Measurements from ENCODE around the gene EXOC4. TPM values are rescaled to one million over a fixed set of nuclear protein-coding genes. Genes with fewer than 3 reads are reported as not detected.

EXOC4 gene
- total RNA-seq, 1 experiment from 2014 or later = 111 TPM

DNA sequence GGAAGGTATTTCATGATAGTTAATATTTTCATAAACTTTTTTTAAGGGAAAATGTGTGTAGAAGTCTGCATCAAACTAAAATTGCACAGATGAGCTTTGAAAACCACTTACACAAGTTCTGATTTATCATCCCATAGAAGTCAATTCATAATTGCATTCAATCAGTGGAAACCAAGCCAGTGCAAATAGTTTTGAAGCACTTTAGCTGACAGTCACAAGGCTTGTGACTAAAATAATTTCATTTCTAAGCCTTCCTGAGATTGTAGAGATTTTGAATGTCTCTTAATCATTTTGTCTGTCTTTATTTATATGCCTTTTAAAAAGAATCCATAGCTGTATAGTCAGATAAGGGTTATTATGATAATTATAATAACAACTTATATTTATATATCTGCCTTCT, 41.4 kb downstream of the EXOC4 start:
- Histone ChIP-seq H3K9me2 (replicated peaks; ENCODE audit: insufficient read depth, low read length) (no peaks in the 10 kb centered on the region), H4K20me1 (ENCODE audit: insufficient read depth, low read depth, low read length) (no peaks in the 10 kb centered on the region), H3K79me2 (ENCODE audit: low read length) (peaks cover 61% of the 10 kb centered on the region), H3K4me1 (ENCODE audit: low read length) (no peaks in the 10 kb centered on the region; the same call in 1 of the 2 replicates), H3K4me3 (ENCODE audit: low read length) (no peak overlapping the region), H3K4me2 (ENCODE audit: low read depth, low read length, poor library complexity, severe bottlenecking) (no peak overlapping the region), H3K27ac (ENCODE audit: low read length) (no peak overlapping the region), H3K36me3 (ENCODE audit: insufficient read depth, low read length) (peaks cover 21% of the 10 kb centered on the region; the same call in 1 of the 2 replicates), H2AFZ (ENCODE audit: low read length) (no peak overlapping the region), H3K9me3 (ENCODE audit: low read length) (no peaks in the 10 kb centered on the region), H3K27me3 (ENCODE audit: low read length) (no peaks in the 10 kb centered on the region), H3K9ac (ENCODE audit: low read length) (no peak overlapping the region)
- DNase-seq = no peak

DNA sequence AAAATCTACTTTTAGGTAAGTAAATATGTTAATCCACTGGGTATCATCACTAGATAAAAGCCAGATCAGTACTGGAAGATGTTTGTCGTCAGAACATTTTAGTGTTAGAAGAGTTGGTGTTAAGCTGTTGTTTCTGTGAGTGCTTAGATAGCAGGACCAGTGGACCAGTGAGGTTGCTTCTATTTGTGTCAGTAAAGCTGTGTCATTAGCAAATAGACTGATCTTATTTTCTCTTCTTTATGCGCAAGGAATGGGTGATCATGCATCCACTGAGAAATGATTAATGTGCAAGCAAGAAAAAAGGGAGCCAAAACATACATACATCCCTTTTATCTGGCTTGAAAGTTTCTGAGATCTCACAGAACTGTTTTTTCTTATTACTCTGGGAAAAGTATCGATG, 42.6 kb downstream of the EXOC4 start:
- H3K36me3 ChIP-seq (ENCODE audit: insufficient read depth, low read length) = peaks cover 10% of the 10 kb centered on the region; the same call in 1 of the 2 replicates

GRCh38 chr7:133297093-133297492, 44.2 kb downstream of the EXOC4 start:
- Histone ChIP-seq H3K27me3 (ENCODE audit: low read length) (no peaks in the 10 kb centered on the region), H3K4me1 (ENCODE audit: low read length) (no peaks in the 10 kb centered on the region; the same call in 1 of the 2 replicates), H3K27ac (ENCODE audit: low read length) (no peak overlapping the region), H3K4me3 (ENCODE audit: low read length) (no peak overlapping the region), H3K36me3 (ENCODE audit: insufficient read depth, low read length) (no peaks in the 10 kb centered on the region), H3K9me2 (replicated peaks; ENCODE audit: insufficient read depth, low read length) (no peaks in the 10 kb centered on the region), H3K4me2 (ENCODE audit: low read depth, low read length, poor library complexity, severe bottlenecking) (no peak overlapping the region), H4K20me1 (ENCODE audit: insufficient read depth, low read depth, low read length) (no peaks in the 10 kb centered on the region), H3K79me2 (ENCODE audit: low read length) (peaks cover 83% of the 10 kb centered on the region), H3K9me3 (ENCODE audit: low read length) (no peaks in the 10 kb centered on the region), H3K9ac (ENCODE audit: low read length) (no peak overlapping the region), H2AFZ (ENCODE audit: low read length) (no peak overlapping the region)
- no peak for DNase-seq

More for the DNA sequence above, 42.6 kb downstream of the EXOC4 start:
- Histone ChIP-seq H3K4me2 (ENCODE audit: low read depth, low read length, poor library complexity, severe bottlenecking) (no peak overlapping the region), H3K79me2 (ENCODE audit: low read length) (peaks cover 73% of the 10 kb centered on the region), H3K9me3 (ENCODE audit: low read length) (no peaks in the 10 kb centered on the region), H3K4me3 (ENCODE audit: low read length) (no peak overlapping the region), H2AFZ (ENCODE audit: low read length) (no peak overlapping the region), H3K9me2 (replicated peaks; ENCODE audit: insufficient read depth, low read length) (no peaks in the 10 kb centered on the region), H3K9ac (ENCODE audit: low read length) (no peak overlapping the region), H3K27ac (ENCODE audit: low read length) (no peak overlapping the region), H4K20me1 (ENCODE audit: insufficient read depth, low read depth, low read length) (no peaks in the 10 kb centered on the region), H3K27me3 (ENCODE audit: low read length) (no peaks in the 10 kb centered on the region), H3K4me1 (ENCODE audit: low read length) (no peaks in the 10 kb centered on the region; the same call in 1 of the 2 replicates)
- no peak for DNase-seq

GRCh38 chr7:133298080-133298479, 45.2 kb downstream of the EXOC4 start:
- no peak for DNase-seq
- no peaks in the 10 kb centered on the region for H3K9me3 ChIP-seq (ENCODE audit: low read length)
- H3K27me3 ChIP-seq (ENCODE audit: low read length) = no peaks in the 10 kb centered on the region
- H3K36me3 ChIP-seq (ENCODE audit: insufficient read depth, low read length) = no peaks in the 10 kb centered on the region
- no peaks in the 10 kb centered on the region; the same call in 1 of the 2 replicates for H3K4me1 ChIP-seq (ENCODE audit: low read length)
- no peak overlapping the region for H3K4me2 ChIP-seq (ENCODE audit: low read depth, low read length, poor library complexity, severe bottlenecking)
- H2AFZ ChIP-seq (ENCODE audit: low read length) = no peak overlapping the region
- H3K79me2 ChIP-seq (ENCODE audit: low read length) = peaks cover 79% of the 10 kb centered on the region
- no peak overlapping the region for H3K27ac ChIP-seq (ENCODE audit: low read length)
- H3K9ac ChIP-seq (ENCODE audit: low read length) = no peak overlapping the region
- no peaks in the 10 kb centered on the region for H3K9me2 ChIP-seq (replicated peaks; ENCODE audit: insufficient read depth, low read length)
- no peak overlapping the region for H3K4me3 ChIP-seq (ENCODE audit: low read length)
- no peaks in the 10 kb centered on the region for H4K20me1 ChIP-seq (ENCODE audit: insufficient read depth, low read depth, low read length)

- Histone ChIP-seq H3K36me3 (ENCODE audit: insufficient read depth, low read length) (no peaks in the 10 kb centered on the region), H4K20me1 (ENCODE audit: insufficient read depth, low read depth, low read length) (no peaks in the 10 kb centered on the region), H3K4me2 (ENCODE audit: low read depth, low read length, poor library complexity, severe bottlenecking) (no peak overlapping the region), H3K4me1 (ENCODE audit: low read length) (no peaks in the 10 kb centered on the region), H3K9ac (ENCODE audit: low read length) (no peak overlapping the region), H3K27ac (ENCODE audit: low read length) (no peak overlapping the region), H3K27me3 (ENCODE audit: low read length) (no peaks in the 10 kb centered on the region), H3K4me3 (ENCODE audit: low read length) (no peak overlapping the region), H2AFZ (ENCODE audit: low read length) (no peak overlapping the region), H3K9me3 (ENCODE audit: low read length) (no peaks in the 10 kb centered on the region), H3K9me2 (replicated peaks; ENCODE audit: insufficient read depth, low read length) (no peaks in the 10 kb centered on the region), H3K79me2 (ENCODE audit: low read length) (peaks cover 81% of the 10 kb centered on the region)
- DNase-seq = no peak
These were observed 46.8 kb downstream of the EXOC4 start for GRCh38 chr7:133299676-133300075.

DNA sequence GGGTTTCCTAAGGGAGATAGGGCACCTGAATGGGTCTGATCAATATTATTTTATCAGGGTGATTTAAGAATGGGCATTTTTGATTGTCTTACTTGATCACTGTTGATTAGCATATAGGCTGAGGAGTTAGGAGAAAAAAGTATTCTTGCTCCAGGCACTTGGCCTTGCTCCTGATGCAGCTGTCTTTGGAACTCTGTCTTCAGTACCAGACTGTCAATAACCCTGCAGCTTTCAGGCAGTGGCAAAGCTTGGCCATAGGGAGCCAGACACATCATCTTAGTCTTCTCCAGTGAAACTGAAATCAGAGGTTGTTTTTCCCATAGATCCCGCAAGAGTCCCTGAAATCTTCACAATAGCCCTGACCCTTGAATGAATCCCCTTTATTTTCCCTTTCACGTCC, 47.2 kb downstream of the EXOC4 start:
- no peaks in the 10 kb centered on the region for H3K4me1 ChIP-seq (ENCODE audit: low read length)
- H3K9ac ChIP-seq (ENCODE audit: low read length) = no peak overlapping the region
- DNase-seq = no peak
- no peaks in the 10 kb centered on the region for H3K36me3 ChIP-seq (ENCODE audit: insufficient read depth, low read length)
- no peak overlapping the region for H3K27ac ChIP-seq (ENCODE audit: low read length)
- H3K79me2 ChIP-seq (ENCODE audit: low read length) = peaks cover 77% of the 10 kb centered on the region
- no peaks in the 10 kb centered on the region for H3K9me3 ChIP-seq (ENCODE audit: low read length)
- H3K9me2 ChIP-seq (replicated peaks; ENCODE audit: insufficient read depth, low read length) = no peaks in the 10 kb centered on the region
- no peaks in the 10 kb centered on the region for H3K27me3 ChIP-seq (ENCODE audit: low read length)
- no peaks in the 10 kb centered on the region for H4K20me1 ChIP-seq (ENCODE audit: insufficient read depth, low read depth, low read length)
- H3K4me2 ChIP-seq (ENCODE audit: low read depth, low read length, poor library complexity, severe bottlenecking) = no peak overlapping the region
- no peak overlapping the region for H2AFZ ChIP-seq (ENCODE audit: low read length)
- H3K4me3 ChIP-seq (ENCODE audit: low read length) = no peak overlapping the region

DNA sequence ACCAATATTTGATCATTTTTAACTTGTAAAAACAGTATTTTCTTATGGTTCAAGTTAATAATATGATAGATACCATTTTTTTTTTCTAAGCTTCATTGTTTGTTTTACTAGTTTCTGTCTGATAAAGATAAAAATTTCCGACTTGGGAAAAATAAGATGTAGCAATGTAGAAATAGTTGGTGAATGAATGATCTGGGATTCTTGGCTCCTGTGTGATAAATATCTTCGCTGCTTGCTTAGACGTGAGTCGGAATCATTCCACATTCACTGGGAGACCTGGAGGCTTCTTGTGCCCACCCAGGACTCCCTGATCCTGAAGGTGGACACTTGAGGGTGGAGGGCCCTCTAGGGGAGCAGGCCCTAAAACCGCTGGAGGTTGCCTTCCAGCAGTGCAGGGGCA, 47.9 kb downstream of the EXOC4 start:
- H3K4me3 ChIP-seq (ENCODE audit: low read length) = no peak overlapping the region
- H3K27me3 ChIP-seq (ENCODE audit: low read length) = no peaks in the 10 kb centered on the region
- H3K4me1 ChIP-seq (ENCODE audit: low read length) = no peaks in the 10 kb centered on the region
- no peaks in the 10 kb centered on the region for H3K9me3 ChIP-seq (ENCODE audit: low read length)
- no peak overlapping the region for H3K9ac ChIP-seq (ENCODE audit: low read length)
- no peaks in the 10 kb centered on the region for H4K20me1 ChIP-seq (ENCODE audit: insufficient read depth, low read depth, low read length)
- H3K79me2 ChIP-seq (ENCODE audit: low read length) = peaks cover 70% of the 10 kb centered on the region
- H3K9me2 ChIP-seq (replicated peaks; ENCODE audit: insufficient read depth, low read length) = no peaks in the 10 kb centered on the region
- H2AFZ ChIP-seq (ENCODE audit: low read length) = no peak overlapping the region
- H3K27ac ChIP-seq (ENCODE audit: low read length) = no peak overlapping the region
- H3K36me3 ChIP-seq (ENCODE audit: insufficient read depth, low read length) = no peaks in the 10 kb centered on the region; the same call in 1 of the 2 replicates
- H3K4me2 ChIP-seq (ENCODE audit: low read depth, low read length, poor library complexity, severe bottlenecking) = no peak overlapping the region
- DNase-seq = no peak

GRCh38 chr7:133301444-133301843, 48.6 kb downstream of the EXOC4 start:
- Histone ChIP-seq H3K27ac (ENCODE audit: low read length) (no peak overlapping the region), H4K20me1 (ENCODE audit: insufficient read depth, low read depth, low read length) (no peaks in the 10 kb centered on the region), H3K4me2 (ENCODE audit: low read depth, low read length, poor library complexity, severe bottlenecking) (no peak overlapping the region), H3K9me3 (ENCODE audit: low read length) (no peaks in the 10 kb centered on the region), H3K4me3 (ENCODE audit: low read length) (no peak overlapping the region), H3K79me2 (ENCODE audit: low read length) (peaks cover 65% of the 10 kb centered on the region), H3K36me3 (ENCODE audit: insufficient read depth, low read length) (no peaks in the 10 kb centered on the region; the same call in 1 of the 2 replicates), H3K4me1 (ENCODE audit: low read length) (no peaks in the 10 kb centered on the region), H3K9ac (ENCODE audit: low read length) (no peak overlapping the region), H3K27me3 (ENCODE audit: low read length) (no peaks in the 10 kb centered on the region), H3K9me2 (replicated peaks; ENCODE audit: insufficient read depth, low read length) (no peaks in the 10 kb centered on the region), H2AFZ (ENCODE audit: low read length) (no peak overlapping the region)
- DNase-seq = no peak

- no peak overlapping the region for H3K27ac ChIP-seq (ENCODE audit: low read length)
- H3K9me3 ChIP-seq (ENCODE audit: low read length) = no peaks in the 10 kb centered on the region
- no peak overlapping the region for H3K4me3 ChIP-seq (ENCODE audit: low read length)
These were observed 50.5 kb downstream of the EXOC4 start for GRCh38 chr7:133303372-133303771.

More at GRCh38 chr7:133303372-133303771, 50.5 kb downstream of the EXOC4 start:
- no peak for DNase-seq
- no peak overlapping the region for H3K9ac ChIP-seq (ENCODE audit: low read length)
- no peaks in the 10 kb centered on the region for H3K9me2 ChIP-seq (replicated peaks; ENCODE audit: insufficient read depth, low read length)
- H3K4me2 ChIP-seq (ENCODE audit: low read depth, low read length, poor library complexity, severe bottlenecking) = no peak overlapping the region
- peaks cover 47% of the 10 kb centered on the region for H3K79me2 ChIP-seq (ENCODE audit: low read length)
- no peaks in the 10 kb centered on the region for H3K27me3 ChIP-seq (ENCODE audit: low read length)
- H4K20me1 ChIP-seq (ENCODE audit: insufficient read depth, low read depth, low read length) = no peaks in the 10 kb centered on the region
- peaks cover 10% of the 10 kb centered on the region; the same call in 1 of the 2 replicates for H3K36me3 ChIP-seq (ENCODE audit: insufficient read depth, low read length)
- no peaks in the 10 kb centered on the region for H3K4me1 ChIP-seq (ENCODE audit: low read length)
- no peak overlapping the region for H2AFZ ChIP-seq (ENCODE audit: low read length)

Measured in Karpas-422 (cell line).